NCI-H2171 treated with DMSO at 0.1 percent for 48 hours (cell line): ENCODE results near the gene HSP90AB1.
"Not testable (repeated sequence)": the region's sequence is repeated elsewhere in the genome, so short reads cannot be mapped to it uniquely, and the experiment has no call there.

ENCODE experiments used
- DNase-seq: peaks from one replicate; lab custom pipeline; 2025; lab: John Stamatoyannopoulos, UW

The HSP90AB1 gene

GRCh38 chr6:44222486-44223318 lies 24.2 kb upstream of the HSP90AB1 start:
- DNase-seq, result peak; percentile 63

- DNase-seq, result peak; percentile 81
Measured at GRCh38 chr6:44223319-44224028, 23.4 kb upstream of the HSP90AB1 start, which contains the start of gene SLC29A1. Gene SLC29A1 (plus strand): TSS chr6:44223595. CDS start chr6:44227314, 3,719 bp downstream.

- no peak for DNase-seq
Measured at GRCh38 chr6:44224029-44224964, 22.6 kb upstream of the HSP90AB1 start.

- no peak for DNase-seq
Measured at GRCh38 chr6:44224965-44225305, 22.0 kb upstream of the HSP90AB1 start.

- no peak for DNase-seq
Measured at GRCh38 chr6:44225579-44226325, 21.1 kb upstream of the HSP90AB1 start.

- DNase-seq, result no peak
Measured at GRCh38 chr6:44226368-44227147, 20.3 kb upstream of the HSP90AB1 start.

- no peak for DNase-seq
Measured at GRCh38 chr6:44227148-44227793, 19.6 kb upstream of the HSP90AB1 start.

- no peak for DNase-seq
Measured at GRCh38 chr6:44228031-44228430, 18.9 kb upstream of the HSP90AB1 start.

- DNase-seq, result no peak
Measured at GRCh38 chr6:44228433-44228832, 18.5 kb upstream of the HSP90AB1 start.

GRCh38 chr6:44228836-44229235 lies 18.1 kb upstream of the HSP90AB1 start:
- no peak for DNase-seq

- no peak for DNase-seq
Measured at GRCh38 chr6:44229376-44230033, 17.4 kb upstream of the HSP90AB1 start.

- no peak for DNase-seq
Measured at GRCh38 chr6:44230034-44230675, 16.7 kb upstream of the HSP90AB1 start.

GRCh38 chr6:44231426-44231825 lies 15.5 kb upstream of the HSP90AB1 start:
- DNase-seq, result not testable (repeated sequence)

- no peak for DNase-seq
Measured at GRCh38 chr6:44232676-44233566, 14.0 kb upstream of the HSP90AB1 start.

- DNase-seq, result no peak
Measured at GRCh38 chr6:44233567-44234100, 13.3 kb upstream of the HSP90AB1 start.

GRCh38 chr6:44234101-44235025 lies 12.5 kb upstream of the HSP90AB1 start:
- peak; percentile 30 for DNase-seq

- no peak for DNase-seq
Measured at GRCh38 chr6:44235269-44235668, 11.6 kb upstream of the HSP90AB1 start.
